Measurements from ENCODE around the gene DOLPP1. TPM values are rescaled to one million over a fixed set of nuclear protein-coding genes. Genes with fewer than 3 reads are reported as not detected.
"Not testable (repeated sequence)": the region's sequence is repeated elsewhere in the genome, so short reads cannot be mapped to it uniquely, and the experiment has no call there.

Gene DOLPP1
- total RNA-seq, 4 donors from 2014 or later, result 7.5 to 14.0 (median 10.7) TPM

DNA sequence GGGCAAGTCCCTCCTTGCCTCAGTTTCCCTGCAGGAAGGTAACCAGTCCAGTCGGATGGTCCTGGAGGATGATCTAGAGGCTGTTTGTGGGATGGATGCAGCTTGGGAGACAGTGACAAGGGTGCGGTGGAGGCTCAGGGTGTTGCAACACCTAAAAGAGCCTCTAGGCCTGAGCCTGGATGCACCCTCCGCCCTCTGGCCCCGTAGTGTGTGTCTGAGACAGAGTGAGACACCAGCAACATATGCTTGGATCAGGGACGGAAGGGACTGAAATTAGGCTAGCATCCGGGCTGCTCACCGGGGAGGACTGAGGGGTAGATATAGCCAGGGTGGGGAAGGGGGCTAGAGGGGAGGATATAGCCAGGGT lies 28.6 kb downstream of the DOLPP1 start:
- TF ChIP-seq, protein P1, sequence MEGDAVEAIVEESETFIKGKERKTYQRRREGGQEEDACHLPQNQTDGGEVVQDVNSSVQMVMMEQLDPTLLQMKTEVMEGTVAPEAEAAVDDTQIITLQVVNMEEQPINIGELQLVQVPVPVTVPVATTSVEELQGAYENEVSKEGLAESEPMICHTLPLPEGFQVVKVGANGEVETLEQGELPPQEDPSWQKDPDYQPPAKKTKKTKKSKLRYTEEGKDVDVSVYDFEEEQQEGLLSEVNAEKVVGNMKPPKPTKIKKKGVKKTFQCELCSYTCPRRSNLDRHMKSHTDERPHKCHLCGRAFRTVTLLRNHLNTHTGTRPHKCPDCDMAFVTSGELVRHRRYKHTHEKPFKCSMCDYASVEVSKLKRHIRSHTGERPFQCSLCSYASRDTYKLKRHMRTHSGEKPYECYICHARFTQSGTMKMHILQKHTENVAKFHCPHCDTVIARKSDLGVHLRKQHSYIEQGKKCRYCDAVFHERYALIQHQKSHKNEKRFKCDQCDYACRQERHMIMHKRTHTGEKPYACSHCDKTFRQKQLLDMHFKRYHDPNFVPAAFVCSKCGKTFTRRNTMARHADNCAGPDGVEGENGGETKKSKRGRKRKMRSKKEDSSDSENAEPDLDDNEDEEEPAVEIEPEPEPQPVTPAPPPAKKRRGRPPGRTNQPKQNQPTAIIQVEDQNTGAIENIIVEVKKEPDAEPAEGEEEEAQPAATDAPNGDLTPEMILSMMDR (IDR thresholded peaks at IDR 0.05), result no peak
- TF ChIP-seq POLR2A (IDR thresholded peaks at IDR 0.05), result no peak
- DNase-seq (ENCODE audit: low spot score in 2 of 2), result peak; percentile 69 to 95
- H3K4me3 ChIP-seq (ENCODE audit: low read depth, poor library complexity, severe bottlenecking), result no peak overlapping the region
- 32 to 40% methylated on average over 7 of the region's 7 CpGs for WGBS, 2 donors
- intact Hi-C loops (cut with DNase I; ENCODE audit: low total_unique reads), result no loop called here

DNA sequence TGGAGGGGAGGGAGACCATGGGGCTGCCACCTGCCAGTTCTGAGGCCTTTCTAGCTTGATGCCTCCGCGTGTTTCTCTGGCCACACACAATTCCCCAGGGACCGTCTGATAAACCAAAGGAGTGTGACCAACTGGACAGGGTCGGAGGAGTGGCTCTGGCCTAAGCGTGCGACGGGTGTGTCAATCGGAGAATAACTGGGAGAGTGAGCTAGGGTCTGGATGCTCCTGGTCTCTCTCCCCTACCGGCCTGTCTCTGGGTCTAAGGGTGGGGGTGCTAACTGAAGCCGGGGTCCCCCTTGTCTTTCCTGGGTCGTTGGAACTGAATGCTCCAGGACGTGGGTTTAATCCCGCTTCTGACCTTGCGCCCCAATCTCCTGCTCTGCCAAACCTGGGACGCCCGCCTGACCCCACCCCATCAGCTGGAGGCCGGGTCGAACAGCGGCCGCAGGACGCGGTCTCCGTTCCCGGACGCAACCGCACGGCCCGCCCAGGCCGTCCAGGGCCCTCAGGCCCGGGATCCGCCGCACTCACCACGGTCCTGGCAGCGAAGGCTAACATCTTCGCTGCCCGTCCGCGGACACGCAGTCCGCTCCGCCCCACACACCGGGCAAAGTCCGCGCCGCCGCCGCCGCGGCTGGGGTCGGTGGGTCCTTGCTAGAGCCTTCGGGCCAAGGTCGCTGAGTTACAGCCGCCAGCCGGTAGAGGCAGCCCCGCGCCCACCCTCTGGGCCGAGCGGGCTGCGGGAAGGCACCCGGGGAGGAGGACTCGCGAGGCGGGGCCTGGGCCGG lies 29.2 kb downstream of the DOLPP1 start:
- peak in 1 of 2 donors; percentile 42 for DNase-seq (ENCODE audit: low spot score in 2 of 2)
- no peak for TF ChIP-seq POLR2A (IDR thresholded peaks at IDR 0.05)
- TF ChIP-seq, protein P1 (IDR thresholded peaks at IDR 0.05), result no peak
- 20% methylated on average over 17 to 44 of the region's 64 CpGs for WGBS, 2 donors
- H3K4me3 ChIP-seq (ENCODE audit: low read depth, poor library complexity, severe bottlenecking), result peak overlapping the region; percentile 63
- intact Hi-C loops (cut with DNase I; ENCODE audit: low total_unique reads), result no loop called here

DNA sequence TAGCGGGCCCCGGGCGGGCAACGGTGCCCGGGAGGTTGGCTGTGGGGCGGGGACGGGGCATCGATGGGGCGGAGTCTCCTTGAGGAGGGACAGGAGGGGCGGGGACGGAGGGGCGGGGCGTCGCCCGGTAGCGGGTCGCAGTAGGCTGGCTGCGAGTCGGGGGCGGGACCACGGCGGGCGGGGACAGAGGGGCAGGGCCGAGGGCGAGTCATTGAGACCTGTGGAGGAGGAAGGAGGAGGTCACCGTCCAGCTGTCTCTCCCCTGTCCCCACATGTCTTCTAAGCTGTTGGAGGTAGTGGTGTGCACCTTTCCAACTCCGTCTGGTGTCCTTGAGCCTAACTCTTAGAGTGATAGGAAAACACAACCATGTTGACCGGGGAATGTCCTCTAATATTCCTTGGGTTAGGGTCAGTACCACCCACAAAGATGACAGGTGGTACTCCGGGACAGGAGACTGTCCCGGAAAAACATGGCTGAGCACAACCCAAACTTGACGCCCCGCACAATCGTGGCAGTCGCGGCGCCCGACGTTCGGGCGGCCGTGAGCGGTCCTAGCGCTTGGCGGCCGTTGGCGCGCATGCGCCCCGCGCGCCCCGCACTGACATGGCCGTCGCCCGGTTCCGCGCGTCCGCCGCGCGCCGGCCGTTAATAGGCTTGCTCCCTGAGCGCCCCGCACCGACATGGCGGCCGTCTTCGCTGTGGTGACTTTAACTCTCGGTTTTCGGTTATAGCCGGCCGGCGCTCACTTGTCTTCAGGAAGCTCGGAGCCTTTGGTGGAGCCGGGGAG lies 30.0 kb downstream of the DOLPP1 start, which contains the start of the genes CRAT and PTPA:
Gene CRAT, minus strand, starts transcription at position 54 of the 788 bp plus-strand sequence. CDS start 284 bp downstream, outside the sequence.
Gene PTPA, plus strand, starts transcription at position 676 of the 788 bp plus-strand sequence. CDS start 186 bp downstream, outside the sequence.
- TF ChIP-seq, protein P1 (IDR thresholded peaks at IDR 0.05), result no peak
- 0% methylated on average over 33 to 44 of the region's 77 CpGs for WGBS, 2 donors

DNA sequence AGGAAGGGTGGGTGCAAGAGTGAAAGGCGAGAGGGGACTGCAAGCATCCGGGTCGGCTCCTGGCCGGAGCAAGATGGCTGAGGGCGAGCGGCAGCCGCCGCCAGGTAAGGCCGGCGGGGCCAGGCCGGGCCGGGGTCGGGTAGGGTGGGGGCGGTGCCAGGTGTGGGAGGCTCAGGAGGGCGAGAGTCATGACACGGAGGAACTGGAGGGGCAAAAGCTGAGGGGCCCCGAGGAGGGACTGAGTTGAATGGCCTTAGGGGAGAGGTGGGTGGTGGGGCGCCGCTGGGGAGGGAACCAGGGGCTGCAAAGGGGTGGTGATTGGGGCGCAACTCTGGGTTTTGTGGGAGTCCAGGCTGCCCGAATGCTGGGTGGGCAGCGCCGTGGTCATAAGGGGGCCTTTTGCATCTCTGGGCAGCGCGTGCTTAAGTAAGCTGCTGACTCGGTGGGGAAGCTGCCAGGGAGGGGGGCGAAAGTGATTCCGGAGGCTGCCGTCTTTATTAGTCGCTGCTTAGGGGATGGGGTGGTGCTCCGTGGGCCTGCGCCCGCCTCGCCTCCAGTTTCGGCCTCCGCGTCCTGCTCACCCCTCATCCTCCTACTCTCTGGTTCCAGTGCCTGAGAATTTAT lies 30.7 kb downstream of the DOLPP1 start:
- H3K4me3 ChIP-seq (ENCODE audit: low read depth, poor library complexity, severe bottlenecking), result peak overlapping the region; percentile 92
- TF ChIP-seq POLR2A (IDR thresholded peaks at IDR 0.05), result no peak
- TF ChIP-seq, protein P1 (IDR thresholded peaks at IDR 0.05), result no peak
- intact Hi-C loops (cut with DNase I; ENCODE audit: low total_unique reads), result no loop called here
- 1 to 2% methylated on average over 37 of the region's 37 CpGs for WGBS, 2 donors
- DNase-seq (ENCODE audit: low spot score in 2 of 2), result peak in 1 of 2 donors; percentile 36

More for the DNA sequence above, 30.0 kb downstream of the DOLPP1 start, which contains the start of the genes CRAT and PTPA:
- intact Hi-C loops (cut with DNase I; ENCODE audit: low total_unique reads), result no loop called here
- DNase-seq (ENCODE audit: low spot score in 2 of 2), result peak; percentile 95 to 99
- H3K4me3 ChIP-seq (ENCODE audit: low read depth, poor library complexity, severe bottlenecking), result peak within 1 kb of the TSS; percentile 92

DNA sequence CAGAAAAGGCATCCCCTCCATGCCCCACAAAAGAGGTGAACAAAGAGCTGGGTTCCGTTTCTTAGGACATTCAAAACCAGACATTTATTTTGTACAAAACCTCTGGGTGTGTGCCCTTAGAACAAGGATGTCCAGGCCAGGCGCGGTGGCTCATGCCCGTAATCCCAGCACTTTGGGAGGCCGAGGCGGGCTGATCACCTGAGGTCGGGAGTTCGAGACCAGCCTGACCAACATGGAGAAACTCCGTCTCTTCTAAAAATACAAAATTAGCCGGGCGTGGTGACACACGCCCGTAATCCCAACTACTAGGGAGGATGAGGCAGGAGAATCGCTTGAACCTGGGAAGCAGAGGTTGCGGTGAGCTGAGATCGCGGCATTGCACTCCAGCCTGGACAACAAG lies 31.6 kb downstream of the DOLPP1 start:
- 87 to 90% methylated on average over 17 of the region's 17 CpGs for WGBS, 2 donors
- intact Hi-C loops (cut with DNase I; ENCODE audit: low total_unique reads); H3K4me3 ChIP-seq (ENCODE audit: low read depth, poor library complexity, severe bottlenecking); DNase-seq (ENCODE audit: low spot score in 2 of 2): not testable (repeated sequence)

All from lower leg skin (tissue), 4 donors.